Endometrial microvascular endothelial cells (primary cell): ENCODE results near the gene CDSN. TPM values are rescaled to one million over a fixed set of nuclear protein-coding genes. Genes with fewer than 3 reads are reported as not detected.
"Not testable (repeated sequence)": the region's sequence is repeated elsewhere in the genome, so short reads cannot be mapped to it uniquely, and the experiment has no call there.

Experiments used
- in situ Hi-C: cut with HindIII; loops from 2 replicates; pipeline ENCODE4 v1.10.0; 2017; ENCODE audit warnings: low sequenced_read_pairs, low pct_unique_long_range_greater_than_20kb; ENCODE audit errors: inconsistent ontology term
- total RNA-seq: library from RNA; depleted of rRNA; stranded (reverse); fragments of >200 nt; gene quantifications from one replicate; pipeline ENCODE4 v1.2.3, GENCODE V29; 2015; ENCODE audit errors: inconsistent ontology term

The CDSN gene
- total RNA-seq, 1 donor from 2014 or later, result not detected

- in situ Hi-C loops, result no loop called here
Measured at GRCh38 chr6:31092769-31093505, 27.3 kb downstream of the CDSN start.

- in situ Hi-C loops, result no loop called here
Measured at GRCh38 chr6:31092238-31092637, 28.0 kb downstream of the CDSN start.

GRCh38 chr6:31091680-31092079 lies 28.6 kb downstream of the CDSN start:
- in situ Hi-C loops, result no loop called here

GRCh38 chr6:31090973-31091364 lies 29.3 kb downstream of the CDSN start:
- in situ Hi-C loops, result no loop called here

- in situ Hi-C loops, result no loop called here
Measured at GRCh38 chr6:31090275-31090972, 29.8 kb downstream of the CDSN start.

- in situ Hi-C loops, result no loop called here
Measured at GRCh38 chr6:31087494-31088089, 32.7 kb downstream of the CDSN start.

GRCh38 chr6:31086788-31087440 lies 33.3 kb downstream of the CDSN start:
- in situ Hi-C loops, result no loop called here

GRCh38 chr6:31083742-31084354 lies 36.4 kb downstream of the CDSN start:
- in situ Hi-C loops, result no loop called here

- in situ Hi-C loops, result no loop called here
Measured at GRCh38 chr6:31081872-31082271, 38.4 kb downstream of the CDSN start.

- in situ Hi-C loops, result loop anchor here (10.0 kb wide), 1 partner anchor 345 kb away; no protein-coding TSS in a partner anchor
Measured at GRCh38 chr6:31079656-31080261, 40.5 kb downstream of the CDSN start.

- in situ Hi-C loops, result loop anchor here (10.0 kb wide), 1 partner anchor 342 kb away; no protein-coding TSS in a partner anchor
Measured at GRCh38 chr6:31076611-31077010, 43.6 kb downstream of the CDSN start.

GRCh38 chr6:31075528-31075927 lies 44.7 kb downstream of the CDSN start:
- in situ Hi-C loops, result loop anchor here (10.0 kb wide), 1 partner anchor 341 kb away; no protein-coding TSS in a partner anchor

- in situ Hi-C loops, result loop anchor here (10.0 kb wide), 1 partner anchor 340 kb away; no protein-coding TSS in a partner anchor
Measured at GRCh38 chr6:31074401-31074800, 45.8 kb downstream of the CDSN start.

- in situ Hi-C loops, result loop anchor here (10.0 kb wide), 1 partner anchor 336 kb away; no protein-coding TSS in a partner anchor
Measured at GRCh38 chr6:31070711-31071197, 49.5 kb downstream of the CDSN start.

GRCh38 chr6:31068669-31069340 lies 51.4 kb downstream of the CDSN start:
- in situ Hi-C loops, result no loop called here

- in situ Hi-C loops, result not testable (repeated sequence)
Measured at GRCh38 chr6:31067891-31068668, 52.2 kb downstream of the CDSN start.

GRCh38 chr6:31067028-31067427 lies 53.2 kb downstream of the CDSN start:
- in situ Hi-C loops, result not testable (repeated sequence)
